Activated CD8-positive, alpha-beta memory T cell treated with anti-CD3 and anti-CD28 coated beads for 1 hour (primary cell): ENCODE results near the gene JPT1.
A peak's percentile ranks its signal among the peaks of the same experiment; 100 is the strongest.

Experiments used
- DNase-seq, 2 donors: peaks; one replicate each; pipeline ENCODE4 v3.0.0-alpha.2; 2020; ENCODE audit warnings: low read depth in 1 of 2; ENCODE audit errors: extremely low read depth in 1 of 2

The JPT1 gene

GRCh38 chr17:75109407-75110233, 44.7 kb downstream of the JPT1 start, which contains the start of gene ARMC7:
ARMC7 (plus strand) TSS chr17:75109969; CDS start chr17:75110289, 320 bp downstream.
- DNase-seq: peak; percentile 66 to 86

- no peak for DNase-seq
Observed at GRCh38 chr17:75109046-75109406, 45.3 kb downstream of the JPT1 start.

DNA sequence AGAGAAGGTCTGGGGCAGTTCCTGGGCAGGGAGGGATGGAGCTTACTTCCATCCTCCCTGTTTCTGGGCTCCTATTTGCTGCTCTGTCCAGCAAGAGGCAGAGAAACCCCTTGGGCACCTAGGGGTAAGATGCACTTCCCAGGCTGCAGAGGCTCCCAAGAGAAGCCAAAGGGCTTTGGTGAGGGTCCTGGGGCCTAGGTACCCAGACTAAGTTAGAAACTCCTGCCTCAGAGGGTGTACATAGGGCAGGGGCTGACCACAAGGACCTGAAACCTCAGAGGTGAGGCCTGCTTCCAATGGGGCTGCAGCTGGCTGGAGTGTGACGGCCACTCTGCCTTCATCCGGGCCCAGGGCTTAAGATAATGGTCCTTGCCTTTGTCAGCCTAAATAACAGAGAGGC, 46.1 kb downstream of the JPT1 start:
- DNase-seq: no peak

- DNase-seq: no peak
Observed at GRCh38 chr17:75105126-75106080, 48.9 kb downstream of the JPT1 start.

- DNase-seq: no peak
Observed at GRCh38 chr17:75103601-75104554, 50.4 kb downstream of the JPT1 start.

DNA sequence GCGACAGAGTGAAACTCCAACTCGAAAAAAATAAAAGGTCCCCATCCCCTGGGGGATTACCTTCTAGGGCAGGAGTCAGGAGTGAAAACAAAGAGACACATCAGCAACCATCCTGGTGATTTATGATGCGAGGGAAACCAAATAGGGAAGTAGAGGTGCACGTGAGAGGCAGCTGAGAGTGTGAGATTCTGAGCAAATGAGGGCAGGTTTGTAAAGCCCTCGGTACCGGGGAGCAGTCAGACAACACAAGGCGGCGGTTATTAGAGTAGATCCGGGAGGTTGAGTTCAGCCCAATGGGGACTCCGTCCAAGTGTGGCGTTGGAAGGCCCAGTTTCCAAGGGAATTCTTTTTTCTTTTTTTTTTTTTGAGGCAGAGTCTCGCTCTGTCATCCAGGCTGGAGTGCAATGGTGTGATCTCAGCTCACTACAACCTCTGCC, 51.9 kb downstream of the JPT1 start:
- DNase-seq: no peak

DNA sequence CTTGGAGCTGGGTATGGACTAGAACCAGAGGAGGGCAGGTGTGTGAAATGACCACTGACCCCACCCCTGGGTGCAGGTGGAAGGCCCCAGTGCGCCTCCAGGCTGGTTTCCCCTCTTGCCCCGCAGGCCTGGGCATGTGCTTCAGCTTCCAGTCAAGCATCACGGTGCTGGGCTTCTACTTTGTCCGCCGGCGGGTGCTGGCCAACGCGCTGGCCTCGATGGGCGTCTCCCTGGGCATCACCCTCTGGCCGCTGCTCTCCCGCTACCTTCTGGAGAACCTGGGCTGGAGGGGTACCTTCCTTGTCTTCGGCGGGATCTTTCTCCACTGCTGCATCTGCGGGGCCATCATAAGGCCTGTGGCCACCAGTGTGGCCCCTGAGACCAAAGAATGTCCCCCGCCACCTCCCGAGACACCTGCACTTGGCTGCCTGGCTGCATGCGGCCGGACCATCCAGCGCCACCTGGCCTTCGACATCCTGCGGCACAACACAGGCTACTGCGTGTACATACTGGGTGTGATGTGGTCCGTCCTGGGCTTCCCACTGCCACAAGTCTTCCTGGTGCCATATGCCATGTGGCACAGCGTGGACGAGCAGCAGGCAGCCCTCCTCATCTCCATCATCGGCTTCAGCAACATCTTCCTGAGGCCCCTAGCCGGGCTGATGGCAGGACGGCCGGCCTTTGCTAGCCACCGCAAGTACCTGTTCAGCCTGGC, 54.3 kb downstream of the JPT1 start:
- DNase-seq: no peak

GRCh38 chr17:75098861-75099260, 55.5 kb downstream of the JPT1 start:
- no peak for DNase-seq

DNA sequence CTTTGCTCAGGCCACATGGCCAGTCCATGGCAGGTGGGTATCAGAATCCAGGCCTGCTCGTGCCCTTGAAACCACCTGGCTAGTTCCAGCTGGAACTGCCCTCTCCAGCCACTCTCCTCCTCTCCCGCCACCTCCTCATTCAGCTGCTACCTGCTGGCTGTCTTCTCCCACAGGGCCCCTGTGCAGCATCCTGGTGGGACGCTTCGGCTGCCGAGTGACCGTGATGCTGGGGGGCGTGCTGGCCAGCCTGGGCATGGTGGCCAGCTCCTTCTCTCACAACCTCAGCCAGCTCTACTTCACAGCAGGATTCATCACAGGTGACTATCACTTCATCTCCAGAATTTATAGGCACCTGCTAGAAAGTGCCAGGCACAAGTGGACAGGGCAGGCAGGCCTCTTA, 56.4 kb downstream of the JPT1 start:
- no peak for DNase-seq

DNA sequence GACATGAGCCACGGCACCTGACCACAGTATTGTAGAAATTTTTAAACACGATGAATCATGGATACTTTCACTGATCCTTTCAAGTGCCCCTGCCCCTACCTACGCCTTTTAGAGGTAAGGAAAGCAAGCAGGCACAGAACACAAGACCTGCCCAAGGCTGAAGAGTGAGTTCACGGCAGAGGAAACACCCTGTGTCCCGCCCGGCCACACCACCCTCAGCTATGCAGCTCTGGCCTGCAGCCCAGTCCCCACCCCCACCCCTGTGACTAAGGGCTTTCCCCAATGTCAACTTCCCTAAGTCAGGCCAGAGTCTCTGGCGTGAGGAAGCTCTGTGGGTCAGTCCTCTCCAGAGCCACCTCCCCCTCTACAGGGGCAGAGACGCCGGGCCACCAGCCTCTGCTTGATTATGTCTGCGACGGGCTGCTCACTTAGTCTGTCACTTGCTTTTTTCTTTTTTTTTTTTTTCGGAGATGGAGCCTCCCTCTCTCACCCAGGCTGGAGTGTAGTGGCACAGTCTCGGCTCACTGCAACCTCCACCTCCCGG, 58.2 kb downstream of the JPT1 start:
- no peak for DNase-seq

DNA sequence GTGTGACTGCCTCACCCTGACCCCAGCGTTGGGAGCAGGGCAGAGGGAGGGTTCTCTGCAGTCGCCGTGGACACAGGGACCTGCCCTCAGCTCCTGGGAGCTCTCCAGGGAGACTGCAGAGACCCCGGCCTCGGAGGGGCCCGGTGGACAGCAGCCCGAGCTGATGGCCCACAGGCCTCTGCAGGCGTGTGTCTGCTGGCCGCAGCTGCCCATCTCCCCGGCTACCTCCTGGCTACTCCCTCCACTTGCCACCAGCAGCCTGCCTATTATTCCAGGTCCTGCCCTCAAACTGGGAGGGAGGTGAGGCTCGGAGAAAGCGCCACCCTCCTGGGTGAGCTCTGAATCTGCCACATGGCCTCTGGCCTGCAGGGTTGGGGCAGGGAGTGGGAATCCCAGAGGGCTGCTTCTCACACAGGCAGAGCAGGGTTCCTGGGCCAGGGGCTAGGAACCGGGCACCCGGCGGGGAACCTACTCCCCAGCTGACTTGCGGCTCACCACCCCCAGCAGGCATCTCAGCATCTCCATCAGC, 59.4 kb downstream of the JPT1 start:
- DNase-seq: no peak

DNA sequence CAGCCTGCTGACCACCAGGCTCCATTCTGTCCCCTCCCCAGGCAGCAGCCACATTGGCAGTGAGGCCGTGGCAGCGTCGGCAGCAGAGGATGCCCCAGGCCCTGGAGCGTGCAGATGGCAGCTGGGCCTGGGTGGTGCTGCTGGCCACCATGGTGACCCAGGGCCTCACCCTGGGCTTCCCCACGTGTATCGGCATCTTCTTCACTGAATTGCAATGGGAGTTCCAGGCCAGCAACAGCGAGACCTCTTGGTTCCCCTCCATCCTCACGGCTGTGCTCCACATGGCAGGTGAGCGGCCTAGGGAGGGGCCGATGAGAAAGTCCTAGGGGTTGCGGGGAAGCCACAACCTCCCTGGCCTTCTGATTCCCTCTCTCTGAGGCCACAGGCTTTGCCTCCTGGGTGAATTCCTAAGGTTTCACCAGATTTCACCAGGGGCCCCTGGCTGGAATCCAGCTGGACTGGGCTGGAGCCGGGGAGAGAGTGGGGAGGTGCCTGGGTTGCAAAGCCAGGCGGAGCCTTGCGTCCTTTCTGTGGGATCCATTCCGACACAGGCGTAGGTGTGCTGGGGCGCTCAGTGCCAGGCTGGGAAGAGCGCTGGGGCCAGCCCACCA, 60.7 kb downstream of the JPT1 start:
- no peak for DNase-seq

- DNase-seq: no peak
Observed at GRCh38 chr17:75091855-75092327, 62.4 kb downstream of the JPT1 start.

DNA sequence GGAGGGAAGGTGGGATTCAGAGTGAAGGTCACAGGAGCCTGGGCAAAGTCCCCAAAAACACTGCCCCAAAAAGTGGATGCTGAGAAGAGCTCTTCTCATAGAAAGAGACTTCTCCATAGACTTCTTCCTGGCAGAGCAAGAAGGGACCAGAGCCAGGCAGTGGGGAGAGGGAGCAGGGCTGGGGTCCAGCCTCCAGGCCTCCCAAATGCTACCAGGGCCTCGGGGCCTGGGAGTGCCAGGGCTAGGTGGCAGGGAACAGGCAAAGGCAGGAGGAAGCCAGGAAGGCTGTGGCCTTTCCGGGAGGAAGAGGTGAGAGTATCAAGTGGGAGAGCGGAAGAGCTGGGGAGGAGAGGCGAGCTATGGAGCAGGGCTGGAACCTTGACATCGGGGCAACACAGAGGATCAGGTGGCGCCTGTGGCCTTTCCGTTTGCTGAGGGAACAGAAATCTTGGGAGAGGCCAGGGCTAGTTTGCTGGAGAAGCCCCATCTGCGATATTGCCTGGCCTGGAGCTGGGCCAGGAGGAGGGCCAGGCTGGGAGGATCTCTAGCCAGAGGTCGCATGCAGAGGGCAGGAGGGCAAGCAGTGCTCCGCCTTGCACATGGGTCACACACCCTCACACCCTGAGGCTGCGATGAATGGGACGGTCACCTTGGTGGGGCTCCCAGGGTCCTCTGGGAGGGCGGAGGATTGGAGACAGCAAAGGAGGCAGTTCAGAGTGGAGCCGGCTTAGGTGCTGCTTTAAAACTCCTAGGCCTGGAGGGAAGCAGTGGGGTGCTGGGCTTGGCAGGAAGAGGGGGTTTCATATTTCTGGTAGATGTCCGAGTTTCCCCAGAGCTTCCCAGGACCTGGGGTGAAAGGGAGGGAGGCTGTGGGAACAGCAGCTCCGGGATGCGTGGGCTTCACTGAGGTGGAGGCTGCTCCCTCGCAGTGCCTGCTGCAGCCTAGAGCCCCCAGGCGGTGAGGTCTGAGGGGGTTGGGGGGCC, 63.1 kb downstream of the JPT1 start:
- no peak for DNase-seq

- no peak for DNase-seq
Observed at GRCh38 chr17:75088465-75089417, 65.6 kb downstream of the JPT1 start.
